HL-60 (cell line): Measurements from ENCODE around the gene IGHMBP2.

Experiments used
- GABPA ChIP-seq: IDR thresholded peaks from 2 replicates; pipeline ENCODE4 v1.6.1; 2012; ENCODE audit warnings: low read depth
- POLR2AphosphoS5 ChIP-seq: IDR thresholded peaks from 2 replicates; pipeline ENCODE4 v1.6.1; 2012; ENCODE audit warnings: low read depth
- SPI1 ChIP-seq: IDR thresholded peaks from 2 replicates; pipeline ENCODE4 v1.6.1; 2012; ENCODE audit warnings: low read depth, mild to moderate bottlenecking, borderline replicate concordance
- TF ChIP-seq, protein P1 (sequence below): IDR thresholded peaks from 2 replicates; pipeline ENCODE4 v1.6.1; 2012; ENCODE audit warnings: low read depth; ENCODE audit not compliant: insufficient replicate concordance
- TF ChIP-seq, protein P2 (sequence below): IDR thresholded peaks from one replicate; pipeline ENCODE4 v1.5.1; 2011; ENCODE audit warnings: low read length, control low read depth, inconsistent platforms; ENCODE audit not compliant: insufficient read depth

GRCh38 chr11:68935516-68936357 is 32.0 kb downstream of the IGHMBP2 start:
- TF ChIP-seq, protein P1, sequence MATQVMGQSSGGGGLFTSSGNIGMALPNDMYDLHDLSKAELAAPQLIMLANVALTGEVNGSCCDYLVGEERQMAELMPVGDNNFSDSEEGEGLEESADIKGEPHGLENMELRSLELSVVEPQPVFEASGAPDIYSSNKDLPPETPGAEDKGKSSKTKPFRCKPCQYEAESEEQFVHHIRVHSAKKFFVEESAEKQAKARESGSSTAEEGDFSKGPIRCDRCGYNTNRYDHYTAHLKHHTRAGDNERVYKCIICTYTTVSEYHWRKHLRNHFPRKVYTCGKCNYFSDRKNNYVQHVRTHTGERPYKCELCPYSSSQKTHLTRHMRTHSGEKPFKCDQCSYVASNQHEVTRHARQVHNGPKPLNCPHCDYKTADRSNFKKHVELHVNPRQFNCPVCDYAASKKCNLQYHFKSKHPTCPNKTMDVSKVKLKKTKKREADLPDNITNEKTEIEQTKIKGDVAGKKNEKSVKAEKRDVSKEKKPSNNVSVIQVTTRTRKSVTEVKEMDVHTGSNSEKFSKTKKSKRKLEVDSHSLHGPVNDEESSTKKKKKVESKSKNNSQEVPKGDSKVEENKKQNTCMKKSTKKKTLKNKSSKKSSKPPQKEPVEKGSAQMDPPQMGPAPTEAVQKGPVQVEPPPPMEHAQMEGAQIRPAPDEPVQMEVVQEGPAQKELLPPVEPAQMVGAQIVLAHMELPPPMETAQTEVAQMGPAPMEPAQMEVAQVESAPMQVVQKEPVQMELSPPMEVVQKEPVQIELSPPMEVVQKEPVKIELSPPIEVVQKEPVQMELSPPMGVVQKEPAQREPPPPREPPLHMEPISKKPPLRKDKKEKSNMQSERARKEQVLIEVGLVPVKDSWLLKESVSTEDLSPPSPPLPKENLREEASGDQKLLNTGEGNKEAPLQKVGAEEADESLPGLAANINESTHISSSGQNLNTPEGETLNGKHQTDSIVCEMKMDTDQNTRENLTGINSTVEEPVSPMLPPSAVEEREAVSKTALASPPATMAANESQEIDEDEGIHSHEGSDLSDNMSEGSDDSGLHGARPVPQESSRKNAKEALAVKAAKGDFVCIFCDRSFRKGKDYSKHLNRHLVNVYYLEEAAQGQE, result no peak
- TF ChIP-seq, protein P2, sequence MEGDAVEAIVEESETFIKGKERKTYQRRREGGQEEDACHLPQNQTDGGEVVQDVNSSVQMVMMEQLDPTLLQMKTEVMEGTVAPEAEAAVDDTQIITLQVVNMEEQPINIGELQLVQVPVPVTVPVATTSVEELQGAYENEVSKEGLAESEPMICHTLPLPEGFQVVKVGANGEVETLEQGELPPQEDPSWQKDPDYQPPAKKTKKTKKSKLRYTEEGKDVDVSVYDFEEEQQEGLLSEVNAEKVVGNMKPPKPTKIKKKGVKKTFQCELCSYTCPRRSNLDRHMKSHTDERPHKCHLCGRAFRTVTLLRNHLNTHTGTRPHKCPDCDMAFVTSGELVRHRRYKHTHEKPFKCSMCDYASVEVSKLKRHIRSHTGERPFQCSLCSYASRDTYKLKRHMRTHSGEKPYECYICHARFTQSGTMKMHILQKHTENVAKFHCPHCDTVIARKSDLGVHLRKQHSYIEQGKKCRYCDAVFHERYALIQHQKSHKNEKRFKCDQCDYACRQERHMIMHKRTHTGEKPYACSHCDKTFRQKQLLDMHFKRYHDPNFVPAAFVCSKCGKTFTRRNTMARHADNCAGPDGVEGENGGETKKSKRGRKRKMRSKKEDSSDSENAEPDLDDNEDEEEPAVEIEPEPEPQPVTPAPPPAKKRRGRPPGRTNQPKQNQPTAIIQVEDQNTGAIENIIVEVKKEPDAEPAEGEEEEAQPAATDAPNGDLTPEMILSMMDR, result no peak
- no peak for TF ChIP-seq POLR2AphosphoS5
- no peak for TF ChIP-seq GABPA
- TF ChIP-seq SPI1, result no peak
